WI38 (cell line): ENCODE results near the gene PSENEN.

Source experiments
- H3K4me3 ChIP-seq: 2 replicates; pipeline ENCODE4 v1.5.1; 2011; ENCODE audit warnings: low read depth, mild to moderate bottlenecking, control low read depth, low read length
- CTCF ChIP-seq: IDR thresholded peaks from 2 replicates; pipeline ENCODE4 v1.5.1; 2012; ENCODE audit warnings: low read depth, mild to moderate bottlenecking, control low read depth, low read length

Gene PSENEN

GRCh38 chr19:35779033-35779432, 33.6 kb downstream of the PSENEN start:
- H3K4me3 ChIP-seq, result no peak overlapping the region
- TF ChIP-seq CTCF, result no peak

- no peak overlapping the region for H3K4me3 ChIP-seq
- no peak for TF ChIP-seq CTCF
These were observed 34.6 kb downstream of the PSENEN start for GRCh38 chr19:35780058-35780457.

- H3K4me3 ChIP-seq, result no peak overlapping the region
- TF ChIP-seq CTCF, result no peak
These were observed 35.3 kb downstream of the PSENEN start for GRCh38 chr19:35780717-35781116.

GRCh38 chr19:35781650-35782049, 36.2 kb downstream of the PSENEN start:
- TF ChIP-seq CTCF, result no peak
- no peak overlapping the region for H3K4me3 ChIP-seq

- no peak for TF ChIP-seq CTCF
- H3K4me3 ChIP-seq, result no peak overlapping the region
These were observed 37.1 kb downstream of the PSENEN start for GRCh38 chr19:35782589-35782988.

GRCh38 chr19:35783469-35784434, 38.3 kb downstream of the PSENEN start:
- H3K4me3 ChIP-seq, result no peak overlapping the region
- TF ChIP-seq CTCF, result no peak
